Kidney (tissue), 14 donors: Measurements from ENCODE around the gene CREBL2. TPM values are rescaled to one million over a fixed set of nuclear protein-coding genes. Genes with fewer than 3 reads are reported as not detected.

Experiments used
- DNase-seq, 5 donors: peaks; one replicate each; pipeline ENCODE4 v3.0.0-alpha.2; 2013 to 2020
- FAIRE-seq: peaks from 2 replicates; lab custom pipeline; 2012; peaks lifted over from hg19 to GRCh38; lab: Jason Lieb, UNC
- H3K27ac ChIP-seq, 2 donors: one replicate each; pipeline ENCODE4 v1.7.0; 2013; ENCODE audit warnings: low read depth in 2 of 2, low read length in 2 of 2, inconsistent platforms in 1 of 2
- H3K27me3 ChIP-seq: one replicate; pipeline ENCODE4 v1.7.1; 2013; ENCODE audit warnings: low read length, inconsistent platforms; ENCODE audit not compliant: control insufficient read depth, insufficient read depth
- H3K36me3 ChIP-seq, 3 donors: one replicate each; pipeline versions ENCODE4 v1.7.0 to v1.7.1; 2013; ENCODE audit warnings: low read length in 3 of 3, control low read depth in 1 of 3, inconsistent platforms in 1 of 3; ENCODE audit not compliant: insufficient read depth in 3 of 3, control insufficient read depth in 2 of 3
- H3K4me1 ChIP-seq, 3 donors: one replicate each; pipeline versions ENCODE4 v1.7.0 to v1.7.1; 2013; ENCODE audit warnings: low read length in 3 of 3, inconsistent platforms in 1 of 3, low read depth in 1 of 3; ENCODE audit not compliant: control insufficient read depth in 2 of 3, insufficient read depth in 2 of 3
- H3K4me3 ChIP-seq, 3 donors: one replicate each; pipeline versions ENCODE4 v1.7.0 to v1.8.1; 2013; ENCODE audit warnings: low read length in 3 of 3, control low read depth in 1 of 3, inconsistent platforms in 1 of 3
- H3K9ac ChIP-seq, 3 donors: one replicate each; pipeline versions ENCODE4 v1.7.0 to v1.7.1; 2013; ENCODE audit warnings: low read length in 3 of 3, control low read depth in 1 of 3, inconsistent platforms in 1 of 3
- H3K9me3 ChIP-seq, 3 donors: one replicate each; pipeline versions ENCODE4 v1.7.0 to v1.7.1; 2013; ENCODE audit warnings: low read length in 3 of 3, control low read depth in 1 of 3, inconsistent platforms in 1 of 3; ENCODE audit not compliant: control insufficient read depth in 2 of 3, insufficient read depth in 1 of 3
- intact Hi-C: fragments of 100-400 bp; cut with DNase I; formaldehyde crosslinking; loops from one replicate; pipeline ENCODE4 v1.11.1; 2022
- polyA plus RNA-seq: library from polyadenylated mRNA; stranded (reverse); fragments of 350-450 nt; fragmentation: Illumina TruSeq; extraction: RNeasy Lipid Tissue Mini Kit (QIAGEN cat#74804); gene quantifications from one replicate; pipeline ENCODE4 v1.2.3, GENCODE V29; 2014; ENCODE audit warnings: low read depth, low replicate concordance; ENCODE audit not compliant: insufficient read depth
- total RNA-seq: library from RNA; stranded (reverse); fragmentation: NEBNext Ultra II Directional; extraction: Animal tissue kit (Norgen Biotek cat#: 25700); gene quantifications from one replicate; pipeline ENCODE4 v1.2.1, GENCODE V29; 2021
- TF ChIP-seq, protein P1 (sequence below): IDR thresholded peaks from 3 replicates; pipeline ENCODE4 v1.5.1; 2012; ENCODE audit warnings: mild to moderate bottlenecking, moderate library complexity, borderline replicate concordance; ENCODE audit not compliant: insufficient read depth; ENCODE audit errors: extremely low read depth
- donor health status: control.
- donor health status: control.
- donor health status: control.
- donor health status: control.
- donor health status: control.
- donor health status: DM: yes; HTN: yes; CAD: no.
- donor health status: Normal renal cell carcinoma (clear cell type).

CREBL2 gene
- total and polyA plus RNA-seq, 2 donors from 2014 or later: 35.8 to 38.6 TPM

DNA sequence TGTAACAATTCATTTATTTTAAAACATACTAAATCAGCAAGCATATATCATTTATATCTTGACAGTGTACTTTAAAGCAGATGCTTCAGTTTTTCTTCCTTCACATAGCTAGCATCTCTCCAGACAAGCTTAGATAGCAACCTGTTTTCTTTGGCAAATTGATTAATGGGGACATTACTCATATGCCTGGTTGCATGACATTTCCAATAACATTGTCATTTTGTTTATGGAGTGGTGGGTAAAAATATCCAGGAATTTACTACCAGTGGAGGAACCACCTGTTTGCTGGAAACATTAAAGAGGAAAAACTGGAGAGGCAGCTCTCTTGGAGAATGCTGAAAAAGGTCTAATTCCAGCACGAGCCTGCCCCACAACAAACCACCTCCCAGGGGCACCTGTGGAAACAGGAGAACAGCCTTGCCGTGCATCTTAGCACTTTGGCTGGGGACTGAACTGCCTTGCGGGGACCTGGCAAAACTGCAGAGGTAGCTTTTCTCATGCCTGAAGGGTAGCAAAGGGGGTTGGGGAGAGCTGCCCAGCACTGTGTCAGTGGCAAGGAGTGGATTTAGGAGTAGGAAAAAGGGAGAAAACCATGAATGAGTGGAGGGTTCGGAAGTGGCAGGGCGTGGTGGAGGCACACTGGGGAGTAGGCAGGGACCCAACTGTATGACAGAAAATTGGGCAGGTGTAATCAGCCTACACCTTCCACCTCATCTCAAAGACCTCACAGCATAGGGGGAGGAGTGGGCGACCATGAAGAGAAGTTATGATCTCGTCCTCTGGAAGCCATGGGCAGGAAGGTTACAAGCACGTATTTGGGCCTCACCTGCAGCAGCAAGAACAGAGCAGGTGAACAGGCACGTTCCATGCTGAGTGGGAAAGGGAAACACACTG lies 11.7 kb upstream of the CREBL2 start:
- no peak for FAIRE-seq
- H3K27ac ChIP-seq: no peak overlapping the region
- intact Hi-C loops: no loop called here
- no peak overlapping the region for H3K9ac ChIP-seq
- no peaks in the 10 kb centered on the region for H3K36me3 ChIP-seq
- no peak overlapping the region for H3K4me3 ChIP-seq
- DNase-seq: no peak
- H3K27me3 ChIP-seq: no peaks in the 10 kb centered on the region
- no peaks in the 10 kb centered on the region for H3K9me3 ChIP-seq
- TF ChIP-seq, protein P1, sequence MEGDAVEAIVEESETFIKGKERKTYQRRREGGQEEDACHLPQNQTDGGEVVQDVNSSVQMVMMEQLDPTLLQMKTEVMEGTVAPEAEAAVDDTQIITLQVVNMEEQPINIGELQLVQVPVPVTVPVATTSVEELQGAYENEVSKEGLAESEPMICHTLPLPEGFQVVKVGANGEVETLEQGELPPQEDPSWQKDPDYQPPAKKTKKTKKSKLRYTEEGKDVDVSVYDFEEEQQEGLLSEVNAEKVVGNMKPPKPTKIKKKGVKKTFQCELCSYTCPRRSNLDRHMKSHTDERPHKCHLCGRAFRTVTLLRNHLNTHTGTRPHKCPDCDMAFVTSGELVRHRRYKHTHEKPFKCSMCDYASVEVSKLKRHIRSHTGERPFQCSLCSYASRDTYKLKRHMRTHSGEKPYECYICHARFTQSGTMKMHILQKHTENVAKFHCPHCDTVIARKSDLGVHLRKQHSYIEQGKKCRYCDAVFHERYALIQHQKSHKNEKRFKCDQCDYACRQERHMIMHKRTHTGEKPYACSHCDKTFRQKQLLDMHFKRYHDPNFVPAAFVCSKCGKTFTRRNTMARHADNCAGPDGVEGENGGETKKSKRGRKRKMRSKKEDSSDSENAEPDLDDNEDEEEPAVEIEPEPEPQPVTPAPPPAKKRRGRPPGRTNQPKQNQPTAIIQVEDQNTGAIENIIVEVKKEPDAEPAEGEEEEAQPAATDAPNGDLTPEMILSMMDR: no peak
- H3K4me1 ChIP-seq: no peaks in the 10 kb centered on the region

DNA sequence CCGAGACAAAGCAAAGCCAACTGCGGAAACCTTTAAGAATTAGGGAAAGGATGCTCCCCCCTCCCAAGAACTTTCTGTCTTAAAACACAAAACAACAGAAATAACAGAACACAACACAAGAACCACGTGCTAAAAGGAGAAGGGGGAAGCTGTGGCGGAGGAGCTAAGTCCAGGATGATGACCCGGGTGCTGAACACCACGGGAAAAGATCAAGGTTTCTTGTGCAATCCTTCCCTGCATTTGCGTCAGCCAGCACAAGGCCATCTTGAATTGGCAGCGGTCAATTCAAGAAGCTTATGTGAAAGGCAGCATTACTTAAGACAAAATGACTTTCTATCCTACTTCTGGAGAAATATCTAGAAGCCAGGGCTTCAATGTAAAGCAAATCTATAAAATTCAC lies 11.0 kb upstream of the CREBL2 start:
- DNase-seq (no peak), FAIRE-seq (no peak)
- H3K9ac ChIP-seq: no peak overlapping the region
- intact Hi-C loops: no loop called here
- no peak overlapping the region for H3K27ac ChIP-seq
- no peaks in the 10 kb centered on the region for H3K36me3 ChIP-seq
- no peaks in the 10 kb centered on the region for H3K9me3 ChIP-seq
- H3K4me1 ChIP-seq: no peaks in the 10 kb centered on the region
- H3K4me3 ChIP-seq: no peak overlapping the region
- TF ChIP-seq, protein P1: no peak
- no peaks in the 10 kb centered on the region for H3K27me3 ChIP-seq

DNA sequence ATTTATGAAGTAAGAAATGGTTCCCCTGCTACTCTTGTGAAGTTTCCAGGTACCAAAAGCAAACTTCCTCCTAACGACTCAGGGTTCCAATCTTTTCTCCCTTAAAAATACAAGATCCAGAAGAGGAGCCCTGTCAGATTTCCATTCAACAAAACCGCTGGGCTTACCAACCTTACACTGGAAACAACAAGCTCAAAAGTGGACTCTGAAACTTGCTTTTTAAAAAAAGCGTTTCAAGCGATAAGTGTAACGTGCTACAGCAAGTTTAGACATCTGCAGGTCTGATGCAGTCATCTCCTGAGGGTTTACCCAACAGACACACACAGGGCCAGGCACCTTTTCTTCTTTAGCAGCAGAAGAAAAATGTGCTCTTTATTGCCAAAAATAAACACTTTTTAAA lies 6.9 kb upstream of the CREBL2 start:
- TF ChIP-seq, protein P1: no peak
- FAIRE-seq (no peak), DNase-seq (no peak)
- Histone ChIP-seq H3K4me3 (no peak overlapping the region), H3K27me3 (no peaks in the 10 kb centered on the region), H3K27ac (no peak overlapping the region), H3K9me3 (no peaks in the 10 kb centered on the region), H3K9ac (no peak overlapping the region), H3K36me3 (no peaks in the 10 kb centered on the region), H3K4me1 (no peaks in the 10 kb centered on the region)
- intact Hi-C loops: no loop called here
